HUES6 (cell line): ENCODE data around the gene TBC1D9B.

Experiments
- H3K27ac ChIP-seq: 2 replicates; pipeline ENCODE4 v1.7.0; 2013; ENCODE audit warnings: low read depth, mild to moderate bottlenecking, low read length, inconsistent platforms
- H3K27me3 ChIP-seq: 2 replicates; pipeline ENCODE4 v1.6.1; 2013; ENCODE audit warnings: low read length; ENCODE audit not compliant: control insufficient read depth, insufficient read depth
- H3K36me3 ChIP-seq: 2 replicates; pipeline ENCODE4 v1.6.1; 2013; ENCODE audit warnings: low read length; ENCODE audit not compliant: control insufficient read depth, insufficient read depth
- H3K4me1 ChIP-seq: 2 replicates; pipeline ENCODE4 v1.6.1; 2013; ENCODE audit warnings: low read length; ENCODE audit not compliant: control insufficient read depth, insufficient read depth
- H3K4me3 ChIP-seq: 2 replicates; pipeline ENCODE4 v1.5.1; 2013; ENCODE audit warnings: low read depth, low read length
- H3K9ac ChIP-seq: one replicate; pipeline ENCODE4 v1.6.1; 2013; ENCODE audit warnings: mild to moderate bottlenecking, low read length
- H3K9me3 ChIP-seq: 2 replicates; pipeline ENCODE4 v1.6.1; 2013; ENCODE audit warnings: low read depth, low read length; ENCODE audit not compliant: control insufficient read depth, insufficient read depth

The TBC1D9B gene

GRCh38 chr5:179907556-179908324, at the start of gene TBC1D9B:
Gene TBC1D9B (minus strand): TSS chr5:179907897. CDS start chr5:179907821, 76 bp downstream.
- Histone ChIP-seq H3K4me1 (peaks cover 7% of the 10 kb centered on the region; the same call in 1 of the 2 replicates), H3K4me3 (peak within 1 kb of the TSS; percentile 72), H3K27me3 (no peaks in the 10 kb centered on the region), H3K9ac (peak within 1 kb of the TSS; percentile 75), H3K9me3 (no peaks in the 10 kb centered on the region), H3K36me3 (peaks cover 20% of the 10 kb centered on the region), H3K27ac (no peak within 1 kb of the TSS)

DNA sequence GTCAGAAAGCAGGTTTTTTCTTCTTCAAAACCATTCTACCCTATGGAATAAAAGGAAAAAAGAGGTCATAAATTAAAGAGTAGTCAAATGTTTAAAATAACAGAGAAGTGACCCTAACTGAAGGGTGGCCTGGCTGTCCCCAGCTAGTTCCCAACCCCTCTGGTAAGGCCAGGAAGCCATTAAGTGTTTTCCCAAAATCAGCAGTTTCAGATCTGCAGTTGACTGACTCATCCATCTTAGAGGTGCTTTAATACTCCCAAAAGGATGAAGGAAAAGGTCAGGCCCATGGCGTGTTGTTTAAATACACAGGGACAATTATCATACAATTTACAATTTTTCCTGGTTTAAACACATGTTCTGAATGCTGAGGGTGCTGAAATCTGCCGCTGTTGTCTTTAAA, 47.9 kb upstream of the TBC1D9B start:
- H3K27ac ChIP-seq, result no peak overlapping the region
- H3K36me3 ChIP-seq, result peaks cover 25% of the 10 kb centered on the region
- no peak overlapping the region for H3K4me3 ChIP-seq
- H3K9ac ChIP-seq, result no peak overlapping the region
- H3K27me3 ChIP-seq, result no peaks in the 10 kb centered on the region
- H3K4me1 ChIP-seq, result no peaks in the 10 kb centered on the region
- H3K9me3 ChIP-seq, result no peaks in the 10 kb centered on the region

GRCh38 chr5:179955062-179955461, 47.4 kb upstream of the TBC1D9B start:
- peaks cover 25% of the 10 kb centered on the region for H3K36me3 ChIP-seq

GRCh38 chr5:179954434-179954833, 46.7 kb upstream of the TBC1D9B start:
- Histone ChIP-seq H3K9me3 (no peaks in the 10 kb centered on the region), H3K4me1 (no peaks in the 10 kb centered on the region), H3K36me3 (peaks cover 25% of the 10 kb centered on the region), H3K9ac (no peak overlapping the region), H3K27ac (no peak overlapping the region), H3K27me3 (no peaks in the 10 kb centered on the region), H3K4me3 (no peak overlapping the region)

More at GRCh38 chr5:179955062-179955461, 47.4 kb upstream of the TBC1D9B start:
- Histone ChIP-seq H3K27ac (no peak overlapping the region), H3K4me3 (no peak overlapping the region), H3K9ac (no peak overlapping the region), H3K27me3 (no peaks in the 10 kb centered on the region), H3K9me3 (no peaks in the 10 kb centered on the region), H3K4me1 (no peaks in the 10 kb centered on the region)

GRCh38 chr5:179953987-179954386, 46.3 kb upstream of the TBC1D9B start:
- no peaks in the 10 kb centered on the region for H3K27me3 ChIP-seq
- H3K4me1 ChIP-seq, result no peaks in the 10 kb centered on the region
- peaks cover 25% of the 10 kb centered on the region for H3K36me3 ChIP-seq
- no peak overlapping the region for H3K9ac ChIP-seq
- no peak overlapping the region for H3K27ac ChIP-seq
- H3K4me3 ChIP-seq, result no peak overlapping the region
- no peaks in the 10 kb centered on the region for H3K9me3 ChIP-seq

GRCh38 chr5:179936976-179937681, 29.4 kb upstream of the TBC1D9B start:
- Histone ChIP-seq H3K4me3 (no peak overlapping the region), H3K36me3 (no peaks in the 10 kb centered on the region), H3K9me3 (no peaks in the 10 kb centered on the region), H3K4me1 (no peaks in the 10 kb centered on the region), H3K27me3 (no peaks in the 10 kb centered on the region), H3K27ac (no peak overlapping the region), H3K9ac (no peak overlapping the region)

DNA sequence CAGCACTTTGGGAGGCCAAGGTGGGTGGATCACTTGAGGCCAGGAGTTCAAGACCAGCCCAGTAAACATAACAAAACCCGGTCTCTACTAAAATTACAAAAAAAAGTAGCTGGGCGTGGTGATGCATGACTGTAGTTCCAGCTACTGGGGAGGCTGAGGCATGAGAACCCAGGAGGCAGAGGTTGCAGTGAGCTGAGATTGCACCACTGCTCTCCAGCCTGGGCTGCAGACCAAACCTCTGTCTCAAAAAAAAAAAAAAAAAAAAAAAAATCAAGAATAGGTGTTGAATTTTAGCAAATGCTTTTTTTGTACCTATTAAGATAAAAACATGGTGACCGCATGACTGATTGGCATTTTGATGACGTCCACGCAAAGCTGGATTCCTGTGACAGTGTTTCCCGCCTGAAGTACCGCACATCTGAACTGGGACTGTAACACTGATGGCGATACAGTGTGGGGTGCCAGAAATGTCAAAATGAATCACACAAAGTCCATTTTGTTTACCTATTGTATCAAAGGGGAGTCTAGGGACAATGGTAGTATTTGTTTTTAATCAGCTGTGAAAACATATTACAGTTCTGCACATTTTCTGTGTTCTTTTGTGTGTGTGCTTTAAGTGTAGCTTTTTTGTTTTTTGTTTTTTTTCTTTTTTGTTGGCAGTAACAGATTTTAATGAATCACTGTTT, 23.2 kb upstream of the TBC1D9B start:
- Histone ChIP-seq H3K27me3 (no peaks in the 10 kb centered on the region), H3K4me3 (no peak overlapping the region), H3K27ac (no peak overlapping the region), H3K9me3 (no peaks in the 10 kb centered on the region), H3K9ac (no peak overlapping the region), H3K36me3 (no peaks in the 10 kb centered on the region), H3K4me1 (no peaks in the 10 kb centered on the region)

DNA sequence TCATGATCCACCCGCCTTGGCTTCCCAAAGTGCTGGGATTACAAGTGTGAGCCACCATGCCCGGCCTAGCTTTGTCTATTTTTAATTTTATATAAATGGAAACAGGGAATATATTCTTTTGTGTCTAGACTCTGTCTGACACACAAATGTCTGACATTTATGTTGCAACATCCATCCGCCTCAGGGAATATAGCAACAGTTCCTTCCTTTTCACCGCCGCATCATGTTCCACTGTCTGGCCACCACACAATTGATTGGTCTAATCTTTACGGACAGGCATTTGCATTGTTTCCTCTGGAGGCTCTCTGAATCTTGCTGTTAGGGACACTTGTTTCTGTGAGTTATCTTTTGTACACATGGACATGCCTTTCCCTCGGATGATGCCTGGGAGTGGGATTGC, 20.1 kb upstream of the TBC1D9B start:
- Histone ChIP-seq H3K9ac (no peak overlapping the region), H3K9me3 (no peaks in the 10 kb centered on the region), H3K27me3 (no peaks in the 10 kb centered on the region), H3K27ac (no peak overlapping the region), H3K36me3 (no peaks in the 10 kb centered on the region), H3K4me3 (no peak overlapping the region), H3K4me1 (no peaks in the 10 kb centered on the region)

GRCh38 chr5:179926657-179927056, 19.0 kb upstream of the TBC1D9B start:
- no peak overlapping the region for H3K9ac ChIP-seq
- no peaks in the 10 kb centered on the region for H3K36me3 ChIP-seq
- H3K4me1 ChIP-seq, result no peaks in the 10 kb centered on the region
- no peak overlapping the region for H3K27ac ChIP-seq
- no peaks in the 10 kb centered on the region for H3K9me3 ChIP-seq
- H3K27me3 ChIP-seq, result no peaks in the 10 kb centered on the region
- no peak overlapping the region for H3K4me3 ChIP-seq

DNA sequence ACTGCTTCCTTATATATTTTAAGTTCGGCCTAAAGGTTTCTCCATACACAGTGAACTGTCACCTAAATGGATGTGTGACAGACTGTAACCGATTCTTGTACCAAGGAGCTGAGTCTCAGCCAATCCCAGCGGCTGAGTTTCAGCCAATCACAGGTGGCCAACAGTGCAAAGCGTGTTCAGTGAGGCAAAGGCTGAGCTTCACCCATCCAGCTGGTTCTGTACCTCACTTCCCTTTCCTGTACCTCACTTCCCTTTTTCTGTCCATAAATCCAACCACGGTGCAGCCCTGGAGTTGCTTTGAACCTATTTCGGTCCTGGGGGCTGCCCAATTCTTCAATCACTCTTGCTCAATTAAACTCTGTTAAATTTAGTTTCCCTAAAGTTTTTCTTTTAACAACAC, 15.7 kb upstream of the TBC1D9B start:
- Histone ChIP-seq H3K9me3 (no peaks in the 10 kb centered on the region), H3K36me3 (no peaks in the 10 kb centered on the region), H3K4me1 (no peaks in the 10 kb centered on the region), H3K27me3 (no peaks in the 10 kb centered on the region), H3K9ac (no peak overlapping the region), H3K27ac (no peak overlapping the region), H3K4me3 (no peak overlapping the region)

DNA sequence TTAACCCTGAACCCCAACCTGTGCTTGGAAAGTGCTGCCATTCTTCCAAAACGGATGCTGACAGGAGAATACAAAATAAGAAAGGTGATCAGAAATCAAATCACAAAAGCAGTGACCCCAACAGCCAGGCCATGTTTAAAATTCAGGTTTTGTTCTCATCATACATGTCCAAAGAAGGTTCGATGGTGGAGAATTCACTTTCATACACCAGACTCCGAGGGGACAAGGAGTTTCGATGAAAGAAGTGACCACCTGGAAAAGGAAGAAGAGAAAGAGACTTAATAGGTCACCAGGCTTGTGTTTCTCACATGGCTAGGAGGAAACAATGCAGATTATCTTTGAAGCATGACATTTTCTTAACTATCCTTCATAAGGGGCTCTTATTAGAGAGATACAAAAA, 12.5 kb upstream of the TBC1D9B start:
- no peaks in the 10 kb centered on the region for H3K36me3 ChIP-seq
- no peak overlapping the region for H3K27ac ChIP-seq
- H3K4me1 ChIP-seq, result peaks cover 8% of the 10 kb centered on the region
- H3K27me3 ChIP-seq, result no peaks in the 10 kb centered on the region
- H3K4me3 ChIP-seq, result no peak overlapping the region
- H3K9ac ChIP-seq, result no peak overlapping the region
- no peaks in the 10 kb centered on the region for H3K9me3 ChIP-seq
